Heart left ventricle (tissue), 13 donors: ENCODE data around the gene FCN3.

Source experiments
- CTCF ChIP-seq, 12 donors: fragments of 200-600 bp; sonication (generic) in 4 of 12; IDR thresholded peaks; one replicate each; pipeline versions ENCODE4 v1.5.0 to v1.8.0; 2018 to 2022; ENCODE audit warnings: antibody characterized with exemption in 12 of 12, mild to moderate bottlenecking in 5 of 12
- POLR2A ChIP-seq, 2 donors: fragments of 450-650 bp; IDR thresholded peaks; one replicate each; pipeline ENCODE4 v1.6.1; 2017; ENCODE audit warnings: antibody characterized with exemption in 2 of 2, mild to moderate bottlenecking in 2 of 2, moderate library complexity in 2 of 2
- donor health status: ischemic (EF 13 %, LVEDD 7.1; RV severe dilation, severe dysfunction).
- donor health status: DM: no; HTN: yes; CAD: no.
- donor health status: DM: no; HTN: no; CAD: no.
- donor health status: ischemic (EF 25% LVEDD 6.9; RV normal size, moderate dysfunction).
- donor health status: ischemic (EF 25% LVEDD 5.7; RV mildly dilated, moderate dysfunction).
- donor health status: ischemic (EF 35%, LVEDD 5.7; RV mildly dilated, moderate dysfunction).
- donor health status: nonischemic (EF 11% LVEDD 7.7; RV severe dilation, severe dysfunction).
- donor health status: DM: yes; HTN: yes; CAD: no.
- donor health status: PGD.
- donor health status: ischemic (EF 29% LVEDD 5.4; RV normal size, mild dysfunction).
- donor health status: nonischemic (EF 23%, LVEDD 6.1; RV moderate dilation, normal function).

GRCh38 chr1:27321813-27322568, 52.6 kb downstream of the FCN3 start, which contains the start of gene TMEM222:
- peak in 9 of 12 donors; percentile 10 to 50 (median 18) for TF ChIP-seq CTCF (IDR thresholded peaks at IDR 0.05)
- peak in 1 of 2 donors; percentile 66 for TF ChIP-seq POLR2A (IDR thresholded peaks at IDR 0.05)
